ENCODE results near the gene ZNF32. TPM values are rescaled to one million over a fixed set of nuclear protein-coding genes. Genes with fewer than 3 reads are reported as not detected.

The ZNF32 gene
- total RNA-seq, 1 experiment from 2014 or later: 14.6 TPM

GRCh38 chr10:43644252-43644651 is 4.4 kb downstream of the ZNF32 start:
- Histone ChIP-seq H3T11ph (ENCODE audit: low read length) (no peak overlapping the region), H3K18ac (ENCODE audit: insufficient read length, low read depth, low read length) (no peak overlapping the region), H3K79me2 (ENCODE audit: insufficient read depth, low read length) (no peaks in the 10 kb centered on the region), H3K23me2 (ENCODE audit: insufficient read length, low read depth, low read length, poor library complexity, severe bottlenecking) (peaks cover 9% of the 10 kb centered on the region), H3K27ac (ENCODE audit: insufficient read length, low read depth, low read length) (no peak overlapping the region), H3K23ac (ENCODE audit: insufficient read length, low read depth, low read length) (no peak overlapping the region), H4K5ac (ENCODE audit: insufficient read length, low read depth, low read length) (no peak overlapping the region), H3K9me3 (ENCODE audit: control insufficient read depth, low read depth, low read length) (peaks cover 43% of the 10 kb centered on the region), H2AFZ (ENCODE audit: low read length) (no peak overlapping the region), H3K4me1 (ENCODE audit: insufficient read depth, low read length) (no peaks in the 10 kb centered on the region), H2BK5ac (ENCODE audit: insufficient read length, low read length) (no peak overlapping the region), H3K79me1 (ENCODE audit: insufficient read depth, low read depth, low read length, poor library complexity, severe bottlenecking) (no peaks in the 10 kb centered on the region), H2AK5ac (ENCODE audit: insufficient read length, low read length) (no peak overlapping the region), H4K91ac (ENCODE audit: insufficient read length, low read depth, low read length) (no peak overlapping the region), H2BK15ac (ENCODE audit: low read depth, low read length) (no peak overlapping the region), H4K20me1 (ENCODE audit: control insufficient read depth, insufficient read depth, insufficient read length) (no peaks in the 10 kb centered on the region), H2BK120ac (ENCODE audit: low read depth, low read length, poor library complexity, severe bottlenecking) (no peak overlapping the region), H4K8ac (replicated peaks; ENCODE audit: insufficient read length, low read depth, low read length) (no peak overlapping the region), H2BK12ac (ENCODE audit: insufficient read length, low read depth, low read length) (no peak overlapping the region), H2BK20ac (ENCODE audit: low read depth, low read length, poor library complexity, severe bottlenecking) (no peak overlapping the region), H3K56ac (ENCODE audit: insufficient read length, low read depth, low read length) (no peak overlapping the region), H3K4me2 (ENCODE audit: insufficient read depth, insufficient read length, low read length) (no peak overlapping the region), H3K27me3 (ENCODE audit: insufficient read depth, low read length) (no peaks in the 10 kb centered on the region), H3K9ac (ENCODE audit: extremely low read depth, insufficient read length, low read length) (no peak overlapping the region), H3K14ac (ENCODE audit: insufficient read depth, low read length) (no peak overlapping the region), H3K4ac (ENCODE audit: low read depth, low read length) (no peak overlapping the region)
- WGBS (ENCODE audit: extremely low coverage, insufficient read length, low lambda C conversion rate): no CpG with 5 or more reads among the region's 8 CpGs
- DNase-seq: no peak
- no peak for TF ChIP-seq CTCF (conservative IDR thresholded peaks at IDR 0.05)
- Mint-ChIP-seq H3K4me1 (peaks cover 8% of the 10 kb centered on the region in 2 experiments), H3K27ac (no peak overlapping the region), H3K9me3 (peaks cover 65 to 75% of the 10 kb centered on the region in 2 experiments), H3K4me3 (no peak overlapping the region), H3K36me3 (ENCODE audit: insufficient read depth in 1 of 3, low read depth in 3 of 3) (peaks cover 52 to 60% (median 59%) of the 10 kb centered on the region in 3 experiments), H3K27me3 (ENCODE audit: low read depth) (peaks cover 21% of the 10 kb centered on the region)

Measured in H9 (cell line).